Measurements from ENCODE around the gene ADH1A.

DNA sequence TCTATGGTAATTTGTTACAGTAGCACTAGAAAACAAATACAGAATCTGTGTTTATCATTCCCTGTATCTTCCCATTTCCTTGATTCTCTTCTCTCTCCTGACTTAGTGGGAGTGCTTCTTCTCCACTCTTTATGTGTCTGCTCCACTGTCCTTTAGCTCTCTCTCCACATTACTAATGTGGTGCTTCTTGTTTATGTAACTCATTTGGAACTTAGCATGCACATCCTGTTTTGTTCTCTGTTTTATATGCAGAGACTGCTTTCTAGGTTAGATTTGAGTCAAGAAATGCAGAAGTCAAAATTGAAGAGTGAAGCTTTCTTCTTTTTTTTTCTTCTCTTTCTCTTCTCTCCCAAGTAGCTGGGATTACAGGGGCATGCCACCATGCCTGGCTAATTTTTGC lies 25.9 kb downstream of the ADH1A start:
- no peak for TF ChIP-seq CTCF (conservative IDR thresholded peaks at IDR 0.05; ENCODE audit: low read depth, low read length)
- TF ChIP-seq EZH2 (IDR thresholded peaks at IDR 0.05; ENCODE audit: low read length, unreplicated experiment) = no peak

Data from PC-3 (cell line).